Measurements from ENCODE around the gene MBNL1. TPM values are rescaled to one million over a fixed set of nuclear protein-coding genes. Genes with fewer than 3 reads are reported as not detected.

Gene MBNL1
- total RNA-seq, 1 experiment from 2014 or later = 200 TPM

- H3K27ac ChIP-seq (ENCODE audit: low read depth, low read length) = no peak overlapping the region
- peak overlapping the region; percentile 64 for H2AFZ ChIP-seq (ENCODE audit: low read depth, low read length, poor library complexity, severe bottlenecking)
- no peaks in the 10 kb centered on the region for H3K27me3 ChIP-seq (ENCODE audit: insufficient read depth, low read length)
- ChIA-PET RAD21 (ENCODE audit: low non-redundant PET in 1 of 2, low total read pairs in 2 of 2, uncharacterized antibody in 2 of 2, unreplicated experiment in 2 of 2) (no interaction called here), CTCF (no interaction called here), POLR2A (no interaction called here)
- H4K20me1 ChIP-seq (ENCODE audit: insufficient read depth) = no peaks in the 10 kb centered on the region
- H3K36me3 ChIP-seq (ENCODE audit: control insufficient read depth in 1 of 2, insufficient read depth in 2 of 2, low read length in 2 of 2) = no peaks in the 10 kb centered on the region
- DNase-seq (ENCODE audit: low read depth, low spot score) (no peak), ATAC-seq (no peak)
- no TSS peak for BruUV-seq (replicated peaks)
- H3K9ac ChIP-seq (ENCODE audit: low read length) = no peak overlapping the region
- no peaks in the 10 kb centered on the region for H3K79me2 ChIP-seq (ENCODE audit: insufficient read depth, low read length)
- H3K9me3 ChIP-seq (ENCODE audit: control insufficient read depth in 1 of 2, insufficient read depth in 1 of 2, low read depth in 1 of 2, low read length in 2 of 2) = no peaks in the 10 kb centered on the region
- TF ChIP-seq RAD21 (IDR thresholded peaks at IDR 0.05; ENCODE audit: low read depth) (no peak), CBX3 (IDR thresholded peaks at IDR 0.05; ENCODE audit: low read depth) (no peak), POLR2A (IDR thresholded peaks at IDR 0.05; ENCODE audit: borderline replicate concordance, extremely low read depth, insufficient read depth, insufficient read length) (no peak), ZBTB33 (IDR thresholded peaks at IDR 0.05; ENCODE audit: extremely low read depth, insufficient replicate concordance, low read length) (no peak), SIN3A (IDR thresholded peaks at IDR 0.05; ENCODE audit: low read depth) (no peak), ZNF274 (IDR thresholded peaks at IDR 0.05; ENCODE audit: low read depth, low read length) (no peak), SRF (IDR thresholded peaks at IDR 0.05; ENCODE audit: low read depth) (no peak), CEBPB (IDR thresholded peaks at IDR 0.05; ENCODE audit: low read depth) (no peak), EGR1 (IDR thresholded peaks at IDR 0.05; ENCODE audit: low read depth) (no peak), YY1 (IDR thresholded peaks at IDR 0.05; ENCODE audit: extremely low read depth, insufficient replicate concordance, low read depth, low read length) (no peak), ATF3 (IDR thresholded peaks at IDR 0.05) (no peak), EZH2phosphoT487 (IDR thresholded peaks at IDR 0.05; ENCODE audit: borderline replicate concordance) (no peak), ZFX (IDR thresholded peaks at IDR 0.05) (no peak), TCF7L2 (IDR thresholded peaks at IDR 0.05; ENCODE audit: borderline replicate concordance, extremely low read depth, insufficient read depth, insufficient read length) (no peak), ELF1 (IDR thresholded peaks at IDR 0.05; ENCODE audit: borderline replicate concordance, low read depth) (no peak), EZH2 (IDR thresholded peaks at IDR 0.05) (no peak), CTCF (IDR thresholded peaks at IDR 0.05 in 2 of 3, conservative IDR thresholded peaks at IDR 0.05 in 1 of 3; ENCODE audit: borderline replicate concordance in 1 of 3, insufficient read depth in 1 of 3, low read depth in 2 of 3, low read length in 2 of 3) (no peak), POLR2AphosphoS5 (IDR thresholded peaks at IDR 0.05; ENCODE audit: low read depth, low read length) (no peak)
- TF ChIP-seq, protein P1, sequence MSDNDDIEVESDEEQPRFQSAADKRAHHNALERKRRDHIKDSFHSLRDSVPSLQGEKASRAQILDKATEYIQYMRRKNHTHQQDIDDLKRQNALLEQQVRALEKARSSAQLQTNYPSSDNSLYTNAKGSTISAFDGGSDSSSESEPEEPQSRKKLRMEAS (IDR thresholded peaks at IDR 0.05) = no peak
- TF ChIP-seq, protein P2, sequence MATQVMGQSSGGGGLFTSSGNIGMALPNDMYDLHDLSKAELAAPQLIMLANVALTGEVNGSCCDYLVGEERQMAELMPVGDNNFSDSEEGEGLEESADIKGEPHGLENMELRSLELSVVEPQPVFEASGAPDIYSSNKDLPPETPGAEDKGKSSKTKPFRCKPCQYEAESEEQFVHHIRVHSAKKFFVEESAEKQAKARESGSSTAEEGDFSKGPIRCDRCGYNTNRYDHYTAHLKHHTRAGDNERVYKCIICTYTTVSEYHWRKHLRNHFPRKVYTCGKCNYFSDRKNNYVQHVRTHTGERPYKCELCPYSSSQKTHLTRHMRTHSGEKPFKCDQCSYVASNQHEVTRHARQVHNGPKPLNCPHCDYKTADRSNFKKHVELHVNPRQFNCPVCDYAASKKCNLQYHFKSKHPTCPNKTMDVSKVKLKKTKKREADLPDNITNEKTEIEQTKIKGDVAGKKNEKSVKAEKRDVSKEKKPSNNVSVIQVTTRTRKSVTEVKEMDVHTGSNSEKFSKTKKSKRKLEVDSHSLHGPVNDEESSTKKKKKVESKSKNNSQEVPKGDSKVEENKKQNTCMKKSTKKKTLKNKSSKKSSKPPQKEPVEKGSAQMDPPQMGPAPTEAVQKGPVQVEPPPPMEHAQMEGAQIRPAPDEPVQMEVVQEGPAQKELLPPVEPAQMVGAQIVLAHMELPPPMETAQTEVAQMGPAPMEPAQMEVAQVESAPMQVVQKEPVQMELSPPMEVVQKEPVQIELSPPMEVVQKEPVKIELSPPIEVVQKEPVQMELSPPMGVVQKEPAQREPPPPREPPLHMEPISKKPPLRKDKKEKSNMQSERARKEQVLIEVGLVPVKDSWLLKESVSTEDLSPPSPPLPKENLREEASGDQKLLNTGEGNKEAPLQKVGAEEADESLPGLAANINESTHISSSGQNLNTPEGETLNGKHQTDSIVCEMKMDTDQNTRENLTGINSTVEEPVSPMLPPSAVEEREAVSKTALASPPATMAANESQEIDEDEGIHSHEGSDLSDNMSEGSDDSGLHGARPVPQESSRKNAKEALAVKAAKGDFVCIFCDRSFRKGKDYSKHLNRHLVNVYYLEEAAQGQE (IDR thresholded peaks at IDR 0.05; ENCODE audit: low read depth) = no peak
- intact Hi-C loops (cut with micrococcal nuclease) = no loop called here
- H3K9me2 ChIP-seq (ENCODE audit: insufficient read depth) = no peaks in the 10 kb centered on the region
- no peak overlapping the region for H3K4me3 ChIP-seq (replicated peaks in 1 of 2; ENCODE audit: low read depth in 1 of 2, low read length in 2 of 2)
- peaks cover 23 to 26% of the 10 kb centered on the region in 2 experiments; a peak in 3 of 4 replicates for H3K4me1 ChIP-seq (ENCODE audit: control insufficient read depth in 1 of 2, insufficient read depth in 2 of 2, low read length in 2 of 2)
- H3K4me2 ChIP-seq (ENCODE audit: low read length) = 0 out of 2 replicates have a peak overlapping the region, but pooled peaks have one; percentile 6
Observed at GRCh38 chr3:152260026-152260425, 8.7 kb upstream of the MBNL1 start.
